ENCODE data around the gene USP36.

DNA sequence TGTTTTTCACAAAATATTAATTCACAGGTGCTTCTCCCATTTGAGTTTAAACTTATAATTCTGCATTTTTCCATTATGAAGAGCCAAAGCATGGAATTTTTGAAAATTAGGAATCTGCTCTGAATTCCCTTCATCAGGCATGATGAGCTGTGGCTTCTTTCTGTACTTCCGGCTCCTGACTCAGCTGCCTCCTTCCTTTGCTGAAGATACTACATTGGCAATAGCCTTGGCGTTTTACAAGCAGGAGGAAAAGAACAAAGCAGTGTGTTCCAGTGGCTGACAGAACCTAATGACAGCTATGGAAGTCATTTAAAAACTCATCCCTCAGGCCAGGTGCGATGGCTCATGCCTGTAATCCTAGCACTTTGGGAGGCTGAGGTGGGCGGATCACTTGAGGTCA lies 18.4 kb upstream of the USP36 start:
- TF ChIP-seq, protein P1, sequence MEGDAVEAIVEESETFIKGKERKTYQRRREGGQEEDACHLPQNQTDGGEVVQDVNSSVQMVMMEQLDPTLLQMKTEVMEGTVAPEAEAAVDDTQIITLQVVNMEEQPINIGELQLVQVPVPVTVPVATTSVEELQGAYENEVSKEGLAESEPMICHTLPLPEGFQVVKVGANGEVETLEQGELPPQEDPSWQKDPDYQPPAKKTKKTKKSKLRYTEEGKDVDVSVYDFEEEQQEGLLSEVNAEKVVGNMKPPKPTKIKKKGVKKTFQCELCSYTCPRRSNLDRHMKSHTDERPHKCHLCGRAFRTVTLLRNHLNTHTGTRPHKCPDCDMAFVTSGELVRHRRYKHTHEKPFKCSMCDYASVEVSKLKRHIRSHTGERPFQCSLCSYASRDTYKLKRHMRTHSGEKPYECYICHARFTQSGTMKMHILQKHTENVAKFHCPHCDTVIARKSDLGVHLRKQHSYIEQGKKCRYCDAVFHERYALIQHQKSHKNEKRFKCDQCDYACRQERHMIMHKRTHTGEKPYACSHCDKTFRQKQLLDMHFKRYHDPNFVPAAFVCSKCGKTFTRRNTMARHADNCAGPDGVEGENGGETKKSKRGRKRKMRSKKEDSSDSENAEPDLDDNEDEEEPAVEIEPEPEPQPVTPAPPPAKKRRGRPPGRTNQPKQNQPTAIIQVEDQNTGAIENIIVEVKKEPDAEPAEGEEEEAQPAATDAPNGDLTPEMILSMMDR (IDR thresholded peaks at IDR 0.05; ENCODE audit: low read length) = no peak
- no peak for TF ChIP-seq EZH2phosphoT487 (IDR thresholded peaks at IDR 0.05; ENCODE audit: low read length)
